GM23248 (cell line): ENCODE measurements around the gene KIF1A.
"Not testable (repeated sequence)": the region's sequence is repeated elsewhere in the genome, so short reads cannot be mapped to it uniquely, and the experiment has no call there.

Source experiments
- EZH2 ChIP-seq: fragments of 200-600 bp; sonication (generic); IDR thresholded peaks from 2 replicates; pipeline ENCODE4 v1.6.1; 2018; ENCODE audit warnings: antibody characterized with exemption, mild to moderate bottlenecking; ENCODE audit not compliant: insufficient read depth, poor library complexity, severe bottlenecking
- EZH2phosphoT487 ChIP-seq: fragments of 200-600 bp; sonication (generic); IDR thresholded peaks from 2 replicates; pipeline ENCODE4 v1.6.1; 2018; ENCODE audit warnings: antibody characterized with exemption, moderate library complexity, mild to moderate bottlenecking, low read depth; ENCODE audit not compliant: insufficient read depth

GRCh38 chr2:240683980-240684728 is 135.9 kb downstream of the KIF1A start:
- not testable (repeated sequence) for TF ChIP-seq EZH2, EZH2phosphoT487
